Activated CD8-positive, alpha-beta memory T cell treated with anti-CD3 and anti-CD28 coated beads, Interleukin-2, amount 50 U/mL, for 24 hours (primary cell): ENCODE data around the gene PLVAP.

Source experiments
- DNase-seq: peaks from one replicate; pipeline ENCODE4 v3.0.0-alpha.2; 2020; ENCODE audit errors: extremely low read depth

The PLVAP gene

GRCh38 chr19:17357724-17358123, 19.4 kb downstream of the PLVAP start:
- no peak for DNase-seq

DNA sequence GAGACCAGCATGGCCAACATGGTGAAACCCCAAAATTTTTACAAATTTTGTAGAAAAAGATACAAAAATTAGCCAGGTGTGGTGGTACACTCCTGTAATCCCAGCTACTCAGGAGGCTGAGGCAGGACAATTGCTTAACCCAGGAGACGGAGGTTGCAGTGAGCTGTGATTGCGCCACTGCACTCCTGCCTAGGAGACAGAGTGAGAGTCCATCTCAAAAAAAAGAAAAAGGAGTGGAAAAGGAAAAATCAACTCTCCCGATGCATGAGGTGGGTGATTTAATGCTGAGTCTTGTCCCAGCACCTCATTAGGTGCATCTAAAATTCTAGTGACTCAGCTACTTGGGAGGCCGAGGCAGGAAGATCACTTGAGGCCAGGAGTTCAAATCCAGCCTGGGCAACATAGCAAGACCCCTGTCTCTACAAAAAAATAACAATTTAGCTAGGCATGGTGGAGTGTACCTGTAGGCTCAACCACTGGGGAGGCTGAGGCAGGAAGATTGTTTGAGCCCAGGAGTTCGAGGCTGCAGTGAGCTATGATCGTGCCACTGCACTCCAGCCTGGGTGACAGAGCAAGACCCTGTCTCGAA, 20.0 kb downstream of the PLVAP start:
- no peak for DNase-seq

DNA sequence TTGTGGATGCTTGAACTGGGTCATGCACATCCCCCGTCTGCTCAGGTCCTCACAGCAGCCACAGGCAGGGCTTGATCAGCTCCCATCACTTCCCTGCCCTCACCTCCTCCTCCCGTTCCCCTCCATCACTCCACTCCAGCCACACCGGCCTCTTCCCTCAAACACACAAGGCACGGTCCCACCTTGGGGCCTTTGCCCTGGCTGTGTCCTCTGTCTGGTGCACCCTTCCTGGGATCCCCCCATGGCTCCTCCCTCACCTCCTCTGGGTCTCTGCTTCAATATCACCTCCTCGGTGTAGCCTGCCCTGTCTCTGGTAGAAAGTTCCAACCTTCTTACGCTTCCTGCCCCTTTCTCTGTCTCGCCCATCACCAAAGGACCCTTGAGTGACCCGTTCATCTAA, 23.8 kb downstream of the PLVAP start:
- no peak for DNase-seq

- DNase-seq = no peak
Measured at GRCh38 chr19:17352608-17353280, 24.4 kb downstream of the PLVAP start.

DNA sequence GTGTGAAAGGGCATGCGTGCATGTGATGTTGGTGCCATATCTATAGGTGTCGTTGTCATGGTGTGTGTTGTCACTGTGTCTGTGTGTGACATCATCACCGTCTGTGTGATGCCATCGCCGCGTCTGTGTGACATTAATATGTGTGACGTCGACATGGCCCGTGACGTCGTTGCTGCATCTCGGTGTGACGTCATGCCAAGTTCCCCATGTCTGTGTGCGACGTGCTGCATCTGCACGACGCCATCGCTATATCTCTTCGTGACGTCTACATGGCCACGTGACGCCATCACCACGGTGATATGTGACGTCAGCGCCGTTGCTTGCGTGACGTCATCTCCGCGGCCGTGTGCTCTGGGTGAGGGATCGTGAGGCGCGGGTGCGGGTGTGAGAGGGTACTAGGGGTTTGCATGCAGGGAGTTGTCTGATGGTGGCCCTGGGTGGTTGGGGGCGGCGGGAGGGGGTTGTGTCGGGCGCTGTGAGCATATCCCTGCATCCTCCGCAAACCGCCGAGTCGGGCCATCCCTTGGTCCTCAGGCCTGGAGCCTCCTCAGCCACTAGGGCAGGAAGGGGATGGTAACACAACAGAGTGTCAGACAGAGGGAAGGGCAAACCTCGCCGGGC, 25.2 kb downstream of the PLVAP start:
- no peak for DNase-seq

GRCh38 chr19:17348700-17349099, 28.4 kb downstream of the PLVAP start:
- DNase-seq = no peak

DNA sequence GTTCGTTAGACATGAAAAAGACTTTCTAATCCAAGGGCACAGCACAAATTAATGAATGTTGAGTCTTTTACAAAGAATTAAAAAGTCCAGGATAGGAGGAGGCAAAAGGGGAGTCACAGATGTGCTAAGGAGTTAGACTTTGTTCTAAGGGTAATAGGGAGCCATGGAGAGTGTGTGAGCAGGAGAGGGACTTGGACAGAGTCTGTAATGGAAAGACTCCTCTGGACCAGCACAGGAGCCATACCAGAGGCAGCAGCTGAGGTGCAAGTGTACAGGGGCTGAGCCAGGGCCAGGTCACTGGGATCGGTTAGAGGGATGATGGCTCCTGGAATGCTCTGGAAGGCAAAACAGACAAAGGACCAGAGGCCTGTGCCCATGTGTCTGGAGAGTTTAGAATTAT, 29.3 kb downstream of the PLVAP start:
- no peak for DNase-seq

DNA sequence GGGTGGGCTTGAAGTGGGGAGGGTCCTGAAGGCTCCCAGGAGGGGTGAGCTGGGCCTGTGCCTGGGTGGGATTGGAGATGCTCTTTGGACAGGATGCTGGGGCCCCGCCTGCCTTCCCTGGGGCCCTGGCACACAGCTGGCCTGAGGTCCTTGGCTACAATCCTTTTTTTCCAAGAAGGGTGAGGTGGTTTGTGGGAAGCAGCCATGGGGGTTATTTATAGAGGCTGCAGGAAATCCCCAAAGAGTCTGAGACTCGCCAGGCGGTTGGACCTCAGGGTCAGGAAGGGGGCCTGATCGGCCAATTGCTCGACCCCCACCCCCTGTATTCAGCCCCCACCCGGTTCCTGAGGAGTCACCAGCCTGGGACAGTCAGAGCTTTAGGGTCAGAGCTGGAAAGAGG, 29.8 kb downstream of the PLVAP start:
- no peak for DNase-seq

DNA sequence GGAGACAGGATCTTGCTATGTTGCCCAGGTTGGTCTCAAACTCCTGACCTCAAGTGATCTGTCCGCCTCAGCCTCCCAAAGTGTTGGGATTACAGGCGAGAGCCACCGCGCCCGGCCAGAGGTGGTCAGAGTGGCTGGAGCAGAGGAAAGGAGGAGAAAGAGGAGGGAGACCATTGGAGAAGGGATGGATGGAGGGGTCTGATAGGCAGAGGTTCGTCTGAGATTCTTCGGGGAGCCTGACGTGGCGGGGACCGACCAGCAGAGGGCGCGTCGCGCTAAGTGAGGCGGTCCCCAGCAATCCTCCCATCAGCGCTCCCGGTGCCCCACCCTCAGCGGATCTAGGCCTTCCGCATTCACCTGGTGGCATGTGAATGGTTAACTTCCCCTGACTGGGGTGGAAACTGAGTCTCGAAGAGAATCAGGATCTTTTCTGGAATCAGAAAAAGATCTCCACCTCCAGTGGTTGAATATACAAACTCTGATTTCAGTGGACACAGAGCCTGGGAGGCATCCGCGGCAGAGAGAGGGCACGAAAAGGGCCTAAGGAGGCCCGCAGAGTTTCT, 31.0 kb downstream of the PLVAP start:
- no peak for DNase-seq

- DNase-seq = no peak
Measured at GRCh38 chr19:17341845-17342244, 35.3 kb downstream of the PLVAP start.

DNA sequence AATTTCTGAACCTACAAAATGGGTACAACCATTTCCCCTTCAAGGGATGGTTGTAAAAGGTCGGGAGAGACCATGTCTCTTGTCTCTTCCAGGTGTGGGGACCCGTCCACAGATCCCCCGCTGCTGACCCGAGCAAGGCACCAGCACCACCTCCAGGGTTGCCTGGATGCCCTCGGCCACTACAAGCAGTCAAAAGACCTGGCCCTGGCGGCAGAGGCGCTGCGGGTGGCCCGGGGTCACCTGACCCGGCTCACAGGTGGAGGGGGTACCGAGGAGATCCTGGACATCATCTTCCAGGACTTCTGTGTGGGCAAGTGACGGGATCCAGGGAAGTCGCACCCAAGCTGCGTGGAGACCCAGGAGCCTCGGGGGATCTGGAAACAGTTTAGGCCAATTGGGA, 35.8 kb downstream of the PLVAP start:
- DNase-seq = no peak

DNA sequence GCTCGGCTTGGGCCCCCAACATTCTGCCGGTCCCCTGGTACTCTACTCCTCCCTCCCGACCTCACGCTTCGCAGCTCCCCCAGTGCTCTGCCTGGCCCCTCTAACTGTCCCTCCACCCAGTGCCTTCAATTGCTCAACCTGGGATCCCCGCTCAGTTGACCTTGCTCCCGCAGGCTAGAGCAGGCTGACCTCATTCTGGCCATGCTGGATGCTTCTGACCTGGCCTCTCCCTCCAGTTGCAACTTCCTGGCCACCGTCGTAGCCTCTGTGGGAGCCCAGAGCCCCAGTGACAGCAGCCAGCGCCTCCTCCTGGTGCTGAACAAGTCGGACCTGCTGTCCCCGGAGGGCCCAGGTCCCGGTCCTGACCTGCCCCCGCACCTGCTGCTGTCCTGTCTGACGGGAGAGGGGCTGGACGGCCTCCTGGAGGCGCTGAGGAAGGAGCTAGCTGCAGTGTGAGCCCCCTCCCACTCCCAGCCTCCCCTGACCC, 36.2 kb downstream of the PLVAP start:
- DNase-seq = no peak

GRCh38 chr19:17340302-17340870, 36.8 kb downstream of the PLVAP start:
- DNase-seq = no peak

- no peak for DNase-seq
Measured at GRCh38 chr19:17339088-17339741, 37.9 kb downstream of the PLVAP start.

GRCh38 chr19:17338433-17339078, 38.6 kb downstream of the PLVAP start:
- no peak for DNase-seq

GRCh38 chr19:17337675-17338432, 39.3 kb downstream of the PLVAP start:
- no peak for DNase-seq

- DNase-seq = peak; percentile 95
Measured at GRCh38 chr19:17336872-17337674, 40.1 kb downstream of the PLVAP start, which contains the start of gene GTPBP3. Gene GTPBP3 (plus strand): TSS chr19:17337553. CDS start chr19:17337612, 59 bp downstream.

DNA sequence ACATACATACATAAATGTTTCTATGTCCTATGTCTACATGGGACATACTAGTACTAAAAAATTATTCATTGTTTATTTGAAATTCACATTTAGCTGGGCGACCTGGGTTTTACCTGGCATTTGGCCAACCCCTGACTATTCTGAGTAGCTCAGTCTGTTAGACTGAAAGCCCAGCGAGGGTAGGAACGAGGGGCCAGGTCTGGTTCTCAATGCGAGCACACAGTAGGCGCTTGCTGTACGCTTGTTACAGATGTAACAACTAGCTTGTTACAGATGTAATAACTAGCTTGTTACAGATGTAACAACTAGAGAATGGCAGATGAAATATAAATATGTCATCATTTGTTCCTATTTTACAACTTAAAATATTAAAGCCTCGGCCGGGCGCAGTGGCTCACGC, 41.6 kb downstream of the PLVAP start:
- DNase-seq = no peak
